ENCODE measurements around the gene TTC6.

TTC6 gene

GRCh38 chr14:37625597-37626595 lies 30.5 kb downstream of the TTC6 start:
- no peak for DNase-seq

DNA sequence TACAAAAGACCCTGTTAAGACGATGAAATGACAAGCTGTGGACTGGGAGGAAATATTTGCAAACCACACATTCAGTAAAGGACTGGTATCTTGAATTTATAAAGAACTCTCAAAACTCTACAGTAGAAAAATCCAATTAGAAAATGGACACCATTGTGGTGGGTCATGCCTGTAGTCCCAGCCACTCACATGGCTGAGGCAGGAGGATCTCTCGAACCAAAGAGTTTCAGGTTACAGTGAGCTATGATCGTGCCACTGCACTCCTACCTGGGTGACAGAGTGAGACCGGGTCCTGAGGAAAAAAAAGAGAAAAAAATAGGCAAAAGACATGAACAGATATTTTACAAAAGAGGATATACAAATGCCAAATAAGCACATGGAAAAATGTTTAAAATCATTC lies 41.9 kb downstream of the TTC6 start:
- DNase-seq: no peak

- DNase-seq: no peak
Measured at GRCh38 chr14:37638599-37638998, 43.2 kb downstream of the TTC6 start.

DNA sequence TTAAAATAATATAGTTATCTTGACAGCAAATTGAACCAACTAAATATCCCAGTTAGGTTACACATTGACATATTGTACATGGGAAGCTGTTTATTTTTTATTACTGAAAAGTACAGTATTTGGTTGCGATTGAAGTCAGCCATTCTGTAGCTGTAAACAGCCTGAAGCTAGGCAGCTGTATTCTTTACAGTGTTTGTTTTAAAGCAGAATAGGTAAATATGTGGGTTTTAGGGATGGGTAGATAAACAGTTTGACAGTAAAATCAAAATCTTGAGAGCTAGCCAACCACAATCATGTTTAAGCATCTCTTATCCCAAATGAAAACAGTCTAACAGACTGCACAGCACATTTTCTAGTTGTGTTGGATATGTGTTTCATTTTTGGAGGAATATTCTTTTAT lies 45.7 kb downstream of the TTC6 start:
- no peak for DNase-seq

DNA sequence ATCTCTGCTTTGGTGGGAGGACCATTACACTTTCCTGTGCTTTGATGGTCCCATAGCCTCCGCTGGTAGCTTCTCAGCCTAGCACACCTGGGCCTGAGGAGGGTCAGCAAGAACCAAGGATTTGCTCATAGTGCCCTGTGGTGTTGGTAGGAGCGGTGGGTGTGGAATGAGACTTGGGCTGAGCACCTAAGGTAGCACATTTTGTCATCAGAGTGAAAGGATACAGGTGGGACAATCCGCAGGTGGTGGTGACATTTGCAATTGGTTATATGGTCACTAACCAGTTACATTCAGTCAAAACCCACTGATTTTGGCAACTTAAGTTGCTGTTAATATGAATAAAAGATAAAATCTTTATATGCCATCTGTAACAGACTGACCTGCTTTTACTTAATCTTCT lies 46.7 kb downstream of the TTC6 start:
- no peak for DNase-seq

DNA sequence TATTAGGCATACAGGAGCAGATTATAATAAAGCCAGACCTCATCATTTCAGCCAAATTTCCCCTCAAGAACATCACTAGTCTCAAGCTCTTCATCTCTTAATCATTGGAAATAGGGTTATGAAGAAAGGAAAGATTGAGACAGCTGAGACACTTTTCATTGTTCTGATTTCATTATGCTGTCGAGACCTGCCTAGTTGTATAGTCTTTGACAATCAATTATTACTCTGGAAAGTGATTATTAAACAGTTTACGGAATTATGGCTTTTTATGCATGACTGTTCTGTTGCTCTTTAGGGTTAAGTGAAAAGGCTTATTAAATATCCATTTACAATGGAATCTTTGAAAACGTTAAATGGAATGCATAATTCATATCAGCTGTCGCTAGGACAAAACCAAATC lies 48.3 kb downstream of the TTC6 start:
- no peak for DNase-seq
